ENCODE measurements around the gene MAP6D1. TPM values are rescaled to one million over a fixed set of nuclear protein-coding genes. Genes with fewer than 3 reads are reported as not detected.

MAP6D1 gene
- total RNA-seq, 1 experiment from 2014 or later, result 12.6 TPM

DNA sequence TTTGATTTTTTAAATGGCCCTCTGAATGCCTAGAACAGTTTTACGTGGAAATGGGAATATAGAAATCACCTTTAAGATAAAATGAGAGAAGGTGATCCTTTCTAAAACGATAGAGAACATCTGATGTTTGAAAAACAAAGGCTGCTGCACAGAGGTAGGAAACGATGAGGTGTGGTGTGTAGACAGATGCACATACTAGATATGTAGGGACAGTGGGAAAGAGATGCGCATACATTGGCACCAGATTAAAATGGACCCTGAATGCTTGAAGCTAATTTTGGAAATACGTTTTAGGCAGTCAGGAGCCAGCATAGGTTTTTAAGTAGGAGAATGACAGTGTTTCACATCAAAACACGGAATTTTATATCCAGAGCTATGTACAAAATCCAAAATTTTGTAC is 29.0 kb downstream of the MAP6D1 start:
- H3K4me3 ChIP-seq (ENCODE audit: low read length), result no peak overlapping the region
- H3K9me2 ChIP-seq (replicated peaks; ENCODE audit: low read length), result no peaks in the 10 kb centered on the region
- no peaks in the 10 kb centered on the region for H3K9me3 ChIP-seq (ENCODE audit: low read length)
- no peaks in the 10 kb centered on the region for H3K27me3 ChIP-seq (ENCODE audit: low read length)
- H3K9ac ChIP-seq (ENCODE audit: low read length), result no peak overlapping the region
- H3K79me2 ChIP-seq (ENCODE audit: low read length), result no peaks in the 10 kb centered on the region
- ATAC-seq (no peak), DNase-seq (no peak)
- H3K27ac ChIP-seq (ENCODE audit: low read length), result no peak overlapping the region
- peaks cover 26% of the 10 kb centered on the region; the same call in 1 of the 2 replicates for H3K36me3 ChIP-seq (ENCODE audit: low read depth, low read length)
- no peaks in the 10 kb centered on the region for H3F3A ChIP-seq (ENCODE audit: low read length, unreplicated experiment)
- no peak overlapping the region for H2AFZ ChIP-seq (ENCODE audit: low read length)
- ChIA-PET POLR2A (ENCODE audit: unreplicated experiment) (no interaction called here), CTCF (interaction anchor here (0.7 kb wide), 1 partner anchor 318 kb away, joined by 9 read pairs; no protein-coding TSS in a partner anchor)
- no peaks in the 10 kb centered on the region for H4K20me1 ChIP-seq (ENCODE audit: low read length)
- intact Hi-C loops (cut with micrococcal nuclease), result no loop called here
- BruUV-seq (replicated peaks), result no TSS peak
- no peak overlapping the region for H3K4me2 ChIP-seq (ENCODE audit: low read length)
- no peaks in the 10 kb centered on the region for H3K4me1 ChIP-seq (ENCODE audit: insufficient read depth, low read length)
- TF ChIP-seq CTCF (conservative IDR thresholded peaks at IDR 0.05; ENCODE audit: low read depth, low read length), result no peak
- no peak for TF ChIP-seq EZH2 (IDR thresholded peaks at IDR 0.05; ENCODE audit: low read length, unreplicated experiment)
- no peak for TF ChIP-seq EZH2phosphoT487 (IDR thresholded peaks at IDR 0.05; ENCODE audit: borderline replicate concordance, low read length)

DNA sequence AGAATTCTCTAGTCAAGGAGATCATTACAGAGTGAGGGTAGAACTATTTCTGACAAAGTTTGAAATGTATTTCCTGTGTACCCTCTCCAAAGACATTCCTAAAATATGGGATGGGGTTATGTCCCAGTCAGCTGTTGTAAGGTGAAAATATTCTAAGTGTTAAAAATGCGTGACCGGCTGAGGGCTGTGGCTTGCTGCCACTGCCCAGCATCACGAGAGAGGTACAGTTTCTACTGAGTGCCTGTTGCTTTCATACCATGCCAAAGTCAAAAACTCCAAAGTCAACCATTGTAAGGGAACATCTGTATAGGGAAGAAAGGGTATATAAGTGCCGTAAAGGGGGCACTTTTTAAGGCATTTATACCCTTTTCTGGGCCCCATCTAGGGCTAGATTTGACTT is 30.9 kb downstream of the MAP6D1 start:
- H2AFZ ChIP-seq (ENCODE audit: low read length), result no peak overlapping the region
- H4K20me1 ChIP-seq (ENCODE audit: low read length), result no peaks in the 10 kb centered on the region
- H3K27ac ChIP-seq (ENCODE audit: low read length), result no peak overlapping the region
- ChIA-PET POLR2A (ENCODE audit: unreplicated experiment) (no interaction called here), CTCF (no interaction called here)
- no peaks in the 10 kb centered on the region for H3K9me2 ChIP-seq (replicated peaks; ENCODE audit: low read length)
- H3K27me3 ChIP-seq (ENCODE audit: low read length), result no peaks in the 10 kb centered on the region
- ATAC-seq, result no peak
- no peaks in the 10 kb centered on the region for H3F3A ChIP-seq (ENCODE audit: low read length, unreplicated experiment)
- intact Hi-C loops (cut with micrococcal nuclease), result no loop called here
- BruUV-seq (replicated peaks), result no TSS peak
- no peak overlapping the region for H3K4me2 ChIP-seq (ENCODE audit: low read length)
- H3K4me1 ChIP-seq (ENCODE audit: insufficient read depth, low read length), result no peaks in the 10 kb centered on the region
- peaks cover 23% of the 10 kb centered on the region; the same call in 1 of the 2 replicates for H3K36me3 ChIP-seq (ENCODE audit: low read depth, low read length)
- H3K9me3 ChIP-seq (ENCODE audit: low read length), result no peaks in the 10 kb centered on the region
- no peak overlapping the region for H3K4me3 ChIP-seq (ENCODE audit: low read length)
- TF ChIP-seq EZH2phosphoT487 (IDR thresholded peaks at IDR 0.05; ENCODE audit: borderline replicate concordance, low read length) (no peak), CTCF (conservative IDR thresholded peaks at IDR 0.05; ENCODE audit: low read depth, low read length) (no peak), EZH2 (IDR thresholded peaks at IDR 0.05; ENCODE audit: low read length, unreplicated experiment) (no peak)
- no peak overlapping the region for H3K9ac ChIP-seq (ENCODE audit: low read length)
- no peak for DNase-seq
- no peaks in the 10 kb centered on the region for H3K79me2 ChIP-seq (ENCODE audit: low read length)

- no peak overlapping the region for H3K4me3 ChIP-seq (ENCODE audit: low read length)
- H3K4me1 ChIP-seq (ENCODE audit: insufficient read depth, low read length), result no peaks in the 10 kb centered on the region
- H3K27me3 ChIP-seq (ENCODE audit: low read length), result no peaks in the 10 kb centered on the region
- DNase-seq (no peak), ATAC-seq (no peak)
- intact Hi-C loops (cut with micrococcal nuclease), result no loop called here
- H2AFZ ChIP-seq (ENCODE audit: low read length), result no peak overlapping the region
- no peak overlapping the region for H3K9ac ChIP-seq (ENCODE audit: low read length)
- peaks cover 24% of the 10 kb centered on the region for H3K36me3 ChIP-seq (ENCODE audit: low read depth, low read length)
- no peaks in the 10 kb centered on the region for H4K20me1 ChIP-seq (ENCODE audit: low read length)
- no peaks in the 10 kb centered on the region for H3K9me3 ChIP-seq (ENCODE audit: low read length)
- POLR2A ChIA-PET (ENCODE audit: unreplicated experiment), result no interaction called here
- no peaks in the 10 kb centered on the region for H3F3A ChIP-seq (ENCODE audit: low read length, unreplicated experiment)
- BruUV-seq (replicated peaks), result no TSS peak
- no peaks in the 10 kb centered on the region for H3K9me2 ChIP-seq (replicated peaks; ENCODE audit: low read length)
- H3K4me2 ChIP-seq (ENCODE audit: low read length), result no peak overlapping the region
- TF ChIP-seq CTCF (conservative IDR thresholded peaks at IDR 0.05; ENCODE audit: low read depth, low read length), result no peak
- no peak for TF ChIP-seq EZH2 (IDR thresholded peaks at IDR 0.05; ENCODE audit: low read length, unreplicated experiment)
- TF ChIP-seq EZH2phosphoT487 (IDR thresholded peaks at IDR 0.05; ENCODE audit: borderline replicate concordance, low read length), result no peak
- no peaks in the 10 kb centered on the region for H3K79me2 ChIP-seq (ENCODE audit: low read length)
- no peak overlapping the region for H3K27ac ChIP-seq (ENCODE audit: low read length)
- CTCF ChIA-PET, result no interaction called here
Measured at GRCh38 chr3:183792976-183793375, 32.4 kb downstream of the MAP6D1 start.

Data from PC-3 (cell line).